GM21447 (cell line): ENCODE results near the gene SLC39A1.
A peak's percentile ranks its signal among the peaks of the same experiment; 100 is the strongest.
"Not testable (repeated sequence)": the region's sequence is repeated elsewhere in the genome, so short reads cannot be mapped to it uniquely, and the experiment has no call there.

Experiments
- ATAC-seq: cut with Tn5 transposase; IDR thresholded peaks from one replicate; pipeline ENCODE4 v1.9.1; 2021; ENCODE audit not compliant: unreplicated experiment

SLC39A1 gene

GRCh38 chr1:153963030-153963849, at the start of gene SLC39A1:
Gene SLC39A1, minus strand, starts transcription at chr1:153963537. Its CDS starts 822 bp downstream, at chr1:153962715.
- ATAC-seq: peak; percentile 45

- ATAC-seq: not testable (repeated sequence)
These were observed 49.2 kb upstream of the SLC39A1 start for GRCh38 chr1:154012543-154012942.

GRCh38 chr1:154012129-154012528, 48.8 kb upstream of the SLC39A1 start:
- no peak for ATAC-seq

GRCh38 chr1:154006136-154006535, 42.8 kb upstream of the SLC39A1 start:
- ATAC-seq: no peak

GRCh38 chr1:154000420-154000819, 37.1 kb upstream of the SLC39A1 start:
- no peak for ATAC-seq

GRCh38 chr1:153996882-153997281, 33.5 kb upstream of the SLC39A1 start:
- not testable (repeated sequence) for ATAC-seq

GRCh38 chr1:153995640-153996039, 32.3 kb upstream of the SLC39A1 start:
- ATAC-seq: no peak

- no peak for ATAC-seq
These were observed 31.9 kb upstream of the SLC39A1 start for GRCh38 chr1:153995202-153995601.

- no peak for ATAC-seq
These were observed 28.5 kb upstream of the SLC39A1 start for GRCh38 chr1:153991806-153992205.

GRCh38 chr1:153991151-153991630, 27.9 kb upstream of the SLC39A1 start:
- ATAC-seq: no peak

- ATAC-seq: no peak
These were observed 27.3 kb upstream of the SLC39A1 start, which contains the start of gene RPS27 for GRCh38 chr1:153990468-153991150. Gene RPS27, plus strand, starts transcription at chr1:153990762. Its CDS starts 35 bp downstream, at chr1:153990797.

- ATAC-seq: no peak
These were observed 24.3 kb upstream of the SLC39A1 start for GRCh38 chr1:153987621-153988020.

GRCh38 chr1:153985941-153986761, 22.8 kb upstream of the SLC39A1 start, which contains the start of gene RAB13:
Gene RAB13, minus strand, starts transcription at chr1:153986339. Its CDS starts 103 bp downstream, at chr1:153986236.
- ATAC-seq: no peak

GRCh38 chr1:153985341-153985912, 22.1 kb upstream of the SLC39A1 start:
- no peak for ATAC-seq

- no peak for ATAC-seq
These were observed 21.0 kb upstream of the SLC39A1 start for GRCh38 chr1:153984123-153984894.

- not testable (repeated sequence) for ATAC-seq
These were observed 18.4 kb upstream of the SLC39A1 start for GRCh38 chr1:153981735-153982134.

- ATAC-seq: not testable (repeated sequence)
These were observed 15.8 kb upstream of the SLC39A1 start for GRCh38 chr1:153979091-153979490.

- ATAC-seq: no peak
These were observed 15.1 kb upstream of the SLC39A1 start for GRCh38 chr1:153978274-153978909.
